ENCODE measurements around the gene PSMD1. TPM values are rescaled to one million over a fixed set of nuclear protein-coding genes. Genes with fewer than 3 reads are reported as not detected.

Gene PSMD1
- polyA plus RNA-seq, 1 donor (not counting 4 experiments of a cell fraction or from before 2014, with no cell fraction given): 262 TPM

GRCh38 chr2:231029563-231029962 is 27.1 kb upstream of the PSMD1 start:
- DNase-seq (ENCODE audit: low read depth, low spot score) (no peak), FAIRE-seq (no peak)
- H3K27ac ChIP-seq (ENCODE audit: control insufficient read depth, insufficient read depth, low read length): no peak overlapping the region
- no peaks in the 10 kb centered on the region for H3K4me1 ChIP-seq (ENCODE audit: control insufficient read depth, extremely low read depth, insufficient read depth, low read length)
- dilution Hi-C loops (cut with MboI; ENCODE audit: extremely low pct_ligation_motif_present, low sequenced_read_pairs): no loop called here
- peaks cover 11% of the 10 kb centered on the region for H3K27me3 ChIP-seq (ENCODE audit: control insufficient read depth, extremely low read depth, insufficient read depth, low read length)
- H4K20me1 ChIP-seq (ENCODE audit: control insufficient read depth, extremely low read depth, insufficient read depth, low read length): no peaks in the 10 kb centered on the region
- no peaks in the 10 kb centered on the region for H3K9me3 ChIP-seq (ENCODE audit: control insufficient read depth, low read depth, low read length)
- no peak overlapping the region for H3K9ac ChIP-seq (ENCODE audit: control insufficient read depth, extremely low read depth, insufficient read depth, low read length)
- no peaks in the 10 kb centered on the region for H3K9me1 ChIP-seq (ENCODE audit: control insufficient read depth, extremely low read depth, insufficient read depth, low read length)
- no peaks in the 10 kb centered on the region for H3K79me2 ChIP-seq (ENCODE audit: control insufficient read depth, insufficient read depth, low read length)
- no peak overlapping the region for H2AFZ ChIP-seq (ENCODE audit: control insufficient read depth, low read length)
- H3K4me3 ChIP-seq (ENCODE audit: control insufficient read depth in 2 of 3, extremely low read depth in 1 of 3, insufficient read depth in 2 of 3, low read depth in 1 of 3, low read length in 3 of 3): no peak overlapping the region
- TF ChIP-seq CTCF (optimal IDR thresholded peaks at IDR 0.05 in 1 of 3, IDR thresholded peaks at IDR 0.05 in 1 of 3, conservative IDR thresholded peaks at IDR 0.05 in 1 of 3; ENCODE audit: extremely low read depth in 1 of 3, insufficient read depth in 2 of 3, low read length in 3 of 3): no peak
- TF ChIP-seq EZH2 (IDR thresholded peaks at IDR 0.05; ENCODE audit: low read length): no peak
- H3K36me3 ChIP-seq (ENCODE audit: control insufficient read depth in 2 of 2, extremely low read depth in 1 of 2, insufficient read depth in 2 of 2, low read length in 2 of 2): no peaks in the 10 kb centered on the region
- no peak overlapping the region for H3K4me2 ChIP-seq (ENCODE audit: control insufficient read depth, extremely low read depth, insufficient read depth, low read depth, low read length)

GRCh38 chr2:231030725-231031124 is 25.9 kb upstream of the PSMD1 start:
- no peak overlapping the region for H3K4me3 ChIP-seq (ENCODE audit: control insufficient read depth in 2 of 3, extremely low read depth in 1 of 3, insufficient read depth in 2 of 3, low read depth in 1 of 3, low read length in 3 of 3)
- no peaks in the 10 kb centered on the region for H3K9me1 ChIP-seq (ENCODE audit: control insufficient read depth, extremely low read depth, insufficient read depth, low read length)
- H3K9me3 ChIP-seq (ENCODE audit: control insufficient read depth, low read depth, low read length): no peaks in the 10 kb centered on the region
- H2AFZ ChIP-seq (ENCODE audit: control insufficient read depth, low read length): no peak overlapping the region
- H3K27me3 ChIP-seq (ENCODE audit: control insufficient read depth, extremely low read depth, insufficient read depth, low read length): peaks cover 12% of the 10 kb centered on the region
- DNase-seq (ENCODE audit: low read depth, low spot score): no peak
- H4K20me1 ChIP-seq (ENCODE audit: control insufficient read depth, extremely low read depth, insufficient read depth, low read length): no peaks in the 10 kb centered on the region
- TF ChIP-seq CTCF (optimal IDR thresholded peaks at IDR 0.05 in 1 of 3, IDR thresholded peaks at IDR 0.05 in 1 of 3, conservative IDR thresholded peaks at IDR 0.05 in 1 of 3; ENCODE audit: extremely low read depth in 1 of 3, insufficient read depth in 2 of 3, low read length in 3 of 3) (no peak), EZH2 (IDR thresholded peaks at IDR 0.05; ENCODE audit: low read length) (no peak)
- FAIRE-seq: no peak
- H3K9ac ChIP-seq (ENCODE audit: control insufficient read depth, extremely low read depth, insufficient read depth, low read length): no peak overlapping the region
- no peak overlapping the region for H3K4me2 ChIP-seq (ENCODE audit: control insufficient read depth, extremely low read depth, insufficient read depth, low read depth, low read length)
- no peaks in the 10 kb centered on the region for H3K36me3 ChIP-seq (ENCODE audit: control insufficient read depth in 2 of 2, extremely low read depth in 1 of 2, insufficient read depth in 2 of 2, low read length in 2 of 2)
- H3K27ac ChIP-seq (ENCODE audit: control insufficient read depth, insufficient read depth, low read length): no peak overlapping the region
- dilution Hi-C loops (cut with MboI; ENCODE audit: extremely low pct_ligation_motif_present, low sequenced_read_pairs): no loop called here
- H3K4me1 ChIP-seq (ENCODE audit: control insufficient read depth, extremely low read depth, insufficient read depth, low read length): no peaks in the 10 kb centered on the region
- no peaks in the 10 kb centered on the region for H3K79me2 ChIP-seq (ENCODE audit: control insufficient read depth, insufficient read depth, low read length)
